HUES48 (cell line): Measurements from ENCODE around the gene CST9.
"Not testable (repeated sequence)": the region's sequence is repeated elsewhere in the genome, so short reads cannot be mapped to it uniquely, and the experiment has no call there.

Source experiments
- H3K27ac ChIP-seq: one replicate; pipeline ENCODE4 v1.7.0; 2013; ENCODE audit warnings: low read depth, low read length, inconsistent platforms
- H3K27me3 ChIP-seq: 2 replicates; pipeline ENCODE4 v1.6.1; 2013; ENCODE audit warnings: mild to moderate bottlenecking, low read length; ENCODE audit not compliant: control insufficient read depth, insufficient read depth
- H3K36me3 ChIP-seq: 2 replicates; pipeline ENCODE4 v1.6.1; 2013; ENCODE audit warnings: low read length; ENCODE audit not compliant: control insufficient read depth, insufficient read depth
- H3K4me1 ChIP-seq: 2 replicates; pipeline ENCODE4 v1.6.1; 2013; ENCODE audit warnings: mild to moderate bottlenecking, low read length; ENCODE audit not compliant: control insufficient read depth, insufficient read depth
- H3K4me3 ChIP-seq: 2 replicates; pipeline ENCODE4 v1.5.1; 2013; ENCODE audit warnings: mild to moderate bottlenecking, low read depth, low read length
- H3K9ac ChIP-seq: 2 replicates; pipeline ENCODE4 v1.6.1; 2013; ENCODE audit warnings: mild to moderate bottlenecking, low read depth, low read length, moderate library complexity
- H3K9me3 ChIP-seq: 2 replicates; pipeline ENCODE4 v1.6.1; 2013; ENCODE audit warnings: low read length; ENCODE audit not compliant: control insufficient read depth, insufficient read depth

CST9 gene

GRCh38 chr20:23585449-23585807 is 20.3 kb downstream of the CST9 start:
- H3K9ac ChIP-seq = no peak overlapping the region
- H3K9me3 ChIP-seq = no peaks in the 10 kb centered on the region
- no peak overlapping the region for H3K4me3 ChIP-seq
- H3K4me1 ChIP-seq = no peaks in the 10 kb centered on the region; the same call in 1 of the 2 replicates
- no peaks in the 10 kb centered on the region for H3K36me3 ChIP-seq
- H3K27me3 ChIP-seq = no peaks in the 10 kb centered on the region
- no peak overlapping the region for H3K27ac ChIP-seq

- no peaks in the 10 kb centered on the region; the same call in 1 of the 2 replicates for H3K4me1 ChIP-seq
- H3K27me3 ChIP-seq = no peaks in the 10 kb centered on the region
- no peak overlapping the region for H3K9ac ChIP-seq
- no peaks in the 10 kb centered on the region for H3K36me3 ChIP-seq
- no peaks in the 10 kb centered on the region for H3K9me3 ChIP-seq
- H3K4me3 ChIP-seq = no peak overlapping the region
- no peak overlapping the region for H3K27ac ChIP-seq
Measured at GRCh38 chr20:23584434-23585199, 21.1 kb downstream of the CST9 start.

GRCh38 chr20:23583526-23583925 is 22.2 kb downstream of the CST9 start:
- no peaks in the 10 kb centered on the region for H3K27me3 ChIP-seq

GRCh38 chr20:23582293-23582692 is 23.4 kb downstream of the CST9 start:
- H3K27me3 ChIP-seq = no peaks in the 10 kb centered on the region
- no peaks in the 10 kb centered on the region for H3K36me3 ChIP-seq
- no peak overlapping the region for H3K27ac ChIP-seq
- H3K4me3 ChIP-seq = no peak overlapping the region
- H3K4me1 ChIP-seq = no peaks in the 10 kb centered on the region
- no peak overlapping the region for H3K9ac ChIP-seq
- H3K9me3 ChIP-seq = no peaks in the 10 kb centered on the region

More at GRCh38 chr20:23583526-23583925, 22.2 kb downstream of the CST9 start:
- Histone ChIP-seq H3K4me3 (no peak overlapping the region), H3K9ac (no peak overlapping the region), H3K4me1 (no peaks in the 10 kb centered on the region), H3K36me3 (no peaks in the 10 kb centered on the region), H3K9me3 (no peaks in the 10 kb centered on the region), H3K27ac (no peak overlapping the region)

- H3K4me3 ChIP-seq, H3K9me3 ChIP-seq, H3K27ac ChIP-seq, H3K9ac ChIP-seq, H3K27me3 ChIP-seq, H3K4me1 ChIP-seq, H3K36me3 ChIP-seq: not testable (repeated sequence)
Measured at GRCh38 chr20:23581833-23582232, 23.9 kb downstream of the CST9 start.

- peaks cover 3% of the 10 kb centered on the region; the same call in 1 of the 2 replicates for H3K9me3 ChIP-seq
- H3K36me3 ChIP-seq = no peaks in the 10 kb centered on the region
- no peak overlapping the region for H3K27ac ChIP-seq
- H3K4me1 ChIP-seq = no peaks in the 10 kb centered on the region
- H3K27me3 ChIP-seq = no peaks in the 10 kb centered on the region
- H3K4me3 ChIP-seq = no peak overlapping the region
- no peak overlapping the region for H3K9ac ChIP-seq
Measured at GRCh38 chr20:23574977-23575376, 30.7 kb downstream of the CST9 start.

- peaks cover 3% of the 10 kb centered on the region; the same call in 1 of the 2 replicates for H3K9me3 ChIP-seq
- no peak overlapping the region for H3K4me3 ChIP-seq
- H3K9ac ChIP-seq = no peak overlapping the region
- no peaks in the 10 kb centered on the region for H3K36me3 ChIP-seq
- no peaks in the 10 kb centered on the region for H3K4me1 ChIP-seq
- no peaks in the 10 kb centered on the region for H3K27me3 ChIP-seq
- no peak overlapping the region for H3K27ac ChIP-seq
Measured at GRCh38 chr20:23570178-23570760, 35.4 kb downstream of the CST9 start.

GRCh38 chr20:23569570-23569969 is 36.1 kb downstream of the CST9 start:
- Histone ChIP-seq H3K27ac (no peak overlapping the region), H3K9ac (no peak overlapping the region), H3K27me3 (no peaks in the 10 kb centered on the region), H3K4me1 (no peaks in the 10 kb centered on the region), H3K36me3 (no peaks in the 10 kb centered on the region), H3K4me3 (no peak overlapping the region), H3K9me3 (peaks cover 3% of the 10 kb centered on the region; the same call in 1 of the 2 replicates)

- H3K4me1 ChIP-seq = no peaks in the 10 kb centered on the region
- peaks cover 3% of the 10 kb centered on the region; the same call in 1 of the 2 replicates for H3K9me3 ChIP-seq
- H3K27ac ChIP-seq = no peak overlapping the region
- H3K9ac ChIP-seq = no peak overlapping the region
- H3K27me3 ChIP-seq = no peaks in the 10 kb centered on the region
- no peaks in the 10 kb centered on the region for H3K36me3 ChIP-seq
- H3K4me3 ChIP-seq = no peak overlapping the region
Measured at GRCh38 chr20:23568971-23569330, 36.8 kb downstream of the CST9 start.

- H3K36me3 ChIP-seq = no peaks in the 10 kb centered on the region
- no peak within 1 kb of the TSS for H3K9ac ChIP-seq
- peaks cover 3% of the 10 kb centered on the region; the same call in 1 of the 2 replicates for H3K9me3 ChIP-seq
- no peaks in the 10 kb centered on the region for H3K27me3 ChIP-seq
- no peaks in the 10 kb centered on the region for H3K4me1 ChIP-seq
- no peak within 1 kb of the TSS for H3K27ac ChIP-seq
- H3K4me3 ChIP-seq = no peak within 1 kb of the TSS
Measured at GRCh38 chr20:23568320-23568970, 37.3 kb downstream of the CST9 start, which contains the start of gene CST9L. Gene CST9L (minus strand): TSS chr20:23568484. CDS start chr20:23568450, 34 bp downstream.
